HG03066 (cell line): Measurements from ENCODE around the gene SLC4A5.

ENCODE experiments used
- ATAC-seq: cut with Tn5 transposase; IDR thresholded peaks from one replicate; pipeline ENCODE4 v1.9.1; 2021; ENCODE audit warnings: low read depth; ENCODE audit not compliant: unreplicated experiment

Gene SLC4A5

GRCh38 chr2:74179063-74179865 is 164.0 kb downstream of the SLC4A5 start:
- peak; percentile 11 for ATAC-seq

DNA sequence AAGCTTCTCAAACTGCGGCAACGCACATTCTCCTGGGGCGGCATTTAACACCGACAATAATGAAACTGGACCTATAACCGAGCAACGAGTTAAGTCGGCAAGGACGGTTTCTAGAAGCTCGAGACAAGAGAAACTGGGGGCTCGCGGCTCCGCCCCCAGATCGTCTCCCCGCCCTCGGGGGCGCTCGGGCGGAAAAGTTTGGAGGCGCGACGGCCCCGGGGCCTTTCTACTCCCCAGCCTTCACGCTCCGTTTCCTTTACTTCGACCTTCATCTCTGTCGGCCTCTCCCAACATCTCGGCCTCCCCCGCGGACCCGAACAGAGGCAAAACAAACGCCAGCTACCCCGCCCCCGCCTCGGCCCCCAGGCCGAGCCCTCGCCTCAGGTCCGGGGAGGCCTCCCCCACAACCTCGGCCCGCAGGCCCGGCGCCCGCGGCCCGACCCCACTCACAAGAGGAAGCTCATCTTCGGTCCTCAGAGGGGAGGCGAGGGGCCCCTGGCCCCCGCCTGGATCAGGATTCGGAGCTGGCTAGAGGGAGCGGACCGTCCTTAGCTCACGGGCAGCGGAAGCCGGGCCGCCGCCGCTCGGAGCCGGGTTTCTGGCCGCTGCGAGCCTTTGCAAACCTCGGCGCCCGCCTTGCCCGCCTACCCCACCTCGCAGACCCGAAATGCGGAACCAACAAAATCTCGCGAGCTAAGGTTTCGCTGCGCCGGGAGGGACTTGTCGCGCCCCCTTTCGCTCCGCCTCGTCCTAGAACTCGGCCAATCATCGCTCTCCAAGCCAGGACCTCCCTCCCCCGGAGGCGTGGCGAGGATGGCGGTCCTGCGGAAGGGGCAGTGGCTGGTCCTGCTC is 164.8 kb downstream of the SLC4A5 start, which contains the start of gene MOB1A:
Gene MOB1A (minus strand): TSS at position 669 of the 852 bp plus-strand sequence. CDS start 205 bp downstream, at position 464.
- peak; percentile 78 for ATAC-seq

- no peak for ATAC-seq
Observed at GRCh38 chr2:74177696-74178095, 165.5 kb downstream of the SLC4A5 start.

DNA sequence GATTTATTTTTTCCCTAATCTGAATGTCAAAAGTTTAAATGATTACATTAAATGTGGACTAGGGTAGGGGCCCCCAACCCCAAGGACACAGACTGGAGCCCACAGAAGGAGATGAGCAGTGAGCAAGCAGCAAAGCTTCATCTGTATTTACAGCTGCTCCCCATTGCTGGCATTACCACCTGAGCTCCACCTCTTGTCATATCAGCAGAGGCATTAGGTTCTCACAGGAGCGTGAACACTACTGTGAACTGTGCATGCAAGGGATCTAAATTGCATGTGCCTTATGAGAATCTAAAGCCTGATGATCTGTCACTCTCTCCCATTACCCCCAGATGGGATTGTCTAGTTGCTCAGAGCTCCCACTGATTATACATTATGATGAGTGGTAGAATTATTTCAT is 168.3 kb downstream of the SLC4A5 start:
- no peak for ATAC-seq

- ATAC-seq = no peak
Observed at GRCh38 chr2:74168739-74169138, 174.5 kb downstream of the SLC4A5 start.
